GM12864 (cell line): ENCODE measurements around the gene ARHGEF10L.

Experiments
- DNase-seq: peaks from one replicate; pipeline ENCODE4 v3.0.0-alpha.2; 2011; ENCODE audit warnings: low read depth
- H3K4me3 ChIP-seq: 2 replicates; pipeline ENCODE4 v1.5.1; 2011; ENCODE audit warnings: mild to moderate bottlenecking, low read depth, low read length, control low read depth
- TF ChIP-seq, protein P1 (sequence below): IDR thresholded peaks from 2 replicates; pipeline ENCODE4 v1.5.1; 2011; ENCODE audit warnings: low read depth, mild to moderate bottlenecking, moderate library complexity, low read length, control low read depth, inconsistent platforms; ENCODE audit errors: missing control alignments

Gene ARHGEF10L

GRCh38 chr1:17725811-17726582 is 186.5 kb downstream of the ARHGEF10L start:
- no peak overlapping the region for H3K4me3 ChIP-seq
- no peak for DNase-seq
- TF ChIP-seq, protein P1, sequence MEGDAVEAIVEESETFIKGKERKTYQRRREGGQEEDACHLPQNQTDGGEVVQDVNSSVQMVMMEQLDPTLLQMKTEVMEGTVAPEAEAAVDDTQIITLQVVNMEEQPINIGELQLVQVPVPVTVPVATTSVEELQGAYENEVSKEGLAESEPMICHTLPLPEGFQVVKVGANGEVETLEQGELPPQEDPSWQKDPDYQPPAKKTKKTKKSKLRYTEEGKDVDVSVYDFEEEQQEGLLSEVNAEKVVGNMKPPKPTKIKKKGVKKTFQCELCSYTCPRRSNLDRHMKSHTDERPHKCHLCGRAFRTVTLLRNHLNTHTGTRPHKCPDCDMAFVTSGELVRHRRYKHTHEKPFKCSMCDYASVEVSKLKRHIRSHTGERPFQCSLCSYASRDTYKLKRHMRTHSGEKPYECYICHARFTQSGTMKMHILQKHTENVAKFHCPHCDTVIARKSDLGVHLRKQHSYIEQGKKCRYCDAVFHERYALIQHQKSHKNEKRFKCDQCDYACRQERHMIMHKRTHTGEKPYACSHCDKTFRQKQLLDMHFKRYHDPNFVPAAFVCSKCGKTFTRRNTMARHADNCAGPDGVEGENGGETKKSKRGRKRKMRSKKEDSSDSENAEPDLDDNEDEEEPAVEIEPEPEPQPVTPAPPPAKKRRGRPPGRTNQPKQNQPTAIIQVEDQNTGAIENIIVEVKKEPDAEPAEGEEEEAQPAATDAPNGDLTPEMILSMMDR: no peak

- TF ChIP-seq, protein P1: no peak
- no peak overlapping the region for H3K4me3 ChIP-seq
- DNase-seq: no peak
Measured at GRCh38 chr1:17728123-17728712, 188.7 kb downstream of the ARHGEF10L start.

DNA sequence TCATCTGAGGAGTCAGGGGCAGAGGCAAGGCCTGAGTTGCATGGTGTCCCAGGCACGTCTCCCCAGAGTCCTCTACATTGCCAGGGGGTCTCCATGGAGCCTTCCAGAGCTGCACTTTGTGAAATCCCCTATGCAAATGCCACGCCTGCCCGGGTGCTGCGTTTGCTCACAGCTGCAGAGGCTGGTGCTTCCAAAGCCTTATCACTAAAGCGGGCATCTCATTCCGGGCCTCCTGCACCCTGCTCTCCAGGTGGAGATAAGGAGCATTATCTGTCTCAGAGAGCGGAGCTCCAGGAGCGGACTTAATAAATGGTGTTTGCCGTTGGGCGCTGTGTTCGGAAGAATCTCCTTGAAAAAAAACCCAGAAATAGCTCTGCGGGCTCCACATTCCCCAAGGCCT is 189.8 kb downstream of the ARHGEF10L start:
- H3K4me3 ChIP-seq: no peak overlapping the region
- DNase-seq: no peak
- TF ChIP-seq, protein P1: no peak

DNA sequence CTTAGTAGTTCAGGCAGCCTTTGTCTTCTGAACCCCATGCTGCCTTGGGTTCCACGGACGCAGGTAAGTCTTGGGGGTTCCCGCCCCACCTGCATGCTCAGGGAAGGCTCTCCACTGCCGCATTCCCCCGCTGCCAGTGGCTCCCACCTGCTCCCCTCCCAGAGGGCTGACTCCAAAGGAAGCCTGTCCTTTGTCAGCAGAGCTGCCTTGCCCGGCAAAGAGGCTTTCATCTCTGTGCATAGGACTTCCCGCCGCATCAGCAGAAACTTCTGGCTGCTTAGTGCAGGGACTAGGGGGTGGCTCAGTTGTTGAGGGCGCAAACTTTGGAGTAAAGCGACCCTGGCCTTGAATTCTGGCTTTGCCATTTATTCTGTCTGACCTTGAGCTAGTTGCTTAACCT is 190.4 kb downstream of the ARHGEF10L start:
- TF ChIP-seq, protein P1: no peak
- H3K4me3 ChIP-seq: no peak overlapping the region
- no peak for DNase-seq

- no peak for DNase-seq
- TF ChIP-seq, protein P1: no peak
- H3K4me3 ChIP-seq: no peak overlapping the region
Measured at GRCh38 chr1:17731460-17731859, 192.0 kb downstream of the ARHGEF10L start.

DNA sequence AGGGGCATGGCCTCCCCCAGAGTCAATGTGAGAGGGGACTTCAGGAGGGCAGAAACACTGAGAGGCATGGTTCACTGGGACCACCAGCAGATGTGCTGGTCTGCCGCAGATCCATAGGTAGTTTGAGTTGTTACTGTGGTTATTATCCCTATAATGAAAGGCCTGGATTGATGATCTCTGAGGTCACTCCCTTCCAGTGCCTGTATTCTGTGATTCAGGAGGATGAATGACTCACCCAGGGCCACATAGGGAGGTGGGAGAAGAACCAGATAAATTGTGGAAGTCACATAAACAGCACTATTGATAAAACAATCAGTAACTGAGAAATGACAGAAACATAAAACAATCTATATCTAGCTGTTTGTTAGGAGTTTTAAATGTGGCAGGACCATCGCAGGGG is 193.0 kb downstream of the ARHGEF10L start:
- DNase-seq: no peak
- TF ChIP-seq, protein P1: no peak
- H3K4me3 ChIP-seq: no peak overlapping the region
